ENCODE results near the gene ACR. TPM values are rescaled to one million over a fixed set of nuclear protein-coding genes. Genes with fewer than 3 reads are reported as not detected.

The ACR gene
- 0.52 TPM for total RNA-seq

DNA sequence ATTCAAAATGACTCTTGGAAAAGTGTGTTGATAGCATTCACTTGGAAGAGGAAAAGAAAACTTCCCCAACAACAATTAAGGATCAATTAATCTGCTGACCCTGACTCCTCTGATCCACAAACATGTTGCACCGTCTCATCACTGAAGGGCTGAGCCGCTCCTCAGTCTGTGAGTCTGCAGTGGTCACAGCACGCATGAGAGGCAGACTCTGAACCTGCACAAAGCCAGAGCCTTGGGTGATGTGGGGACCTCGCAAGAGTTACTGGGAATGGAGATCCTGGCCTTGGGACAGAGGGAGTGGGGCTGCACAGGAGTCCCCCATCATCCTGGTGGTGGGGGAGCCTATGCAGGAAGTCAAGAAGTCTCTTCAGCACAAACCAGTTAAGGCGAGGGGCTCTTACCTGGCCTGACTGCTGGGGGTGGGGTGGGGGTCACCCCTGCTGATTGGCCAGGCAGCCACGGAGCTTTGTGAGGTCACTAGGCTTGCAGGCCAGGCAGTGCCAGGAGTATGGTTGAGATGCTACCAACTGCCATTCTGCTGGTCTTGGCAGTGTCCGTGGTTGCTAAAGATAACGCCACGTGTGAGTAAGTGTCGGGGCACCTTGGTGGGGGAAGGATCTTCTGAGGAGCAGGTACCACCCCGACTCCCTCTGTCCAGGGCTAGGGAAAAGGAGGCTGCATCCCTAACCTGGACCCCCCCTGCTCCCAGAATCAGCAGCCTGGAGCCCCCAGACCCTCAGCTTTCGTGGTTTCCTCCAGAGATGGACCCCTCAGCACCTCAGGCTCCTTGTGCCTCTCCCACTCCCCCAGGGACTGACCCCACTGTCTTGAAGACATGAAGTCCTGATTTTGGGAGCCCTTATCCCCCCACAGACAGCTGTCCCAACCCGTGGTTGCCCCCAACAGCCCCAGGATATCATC, at the start of gene ACR:
Gene ACR, plus strand, starts transcription at position 477 of the 921 bp plus-strand sequence. Its CDS starts 32 bp downstream, at position 509.
- peaks cover 3 to 11% (median 7%) of the 10 kb centered on the region in 3 donors for H3K4me1 ChIP-seq (ENCODE audit: control insufficient read depth in 3 of 3, insufficient read depth in 3 of 3, low read length in 3 of 3)
- no peak within 1 kb of the TSS for H3K27ac ChIP-seq (ENCODE audit: low read depth, low read length)
- H3K36me3 ChIP-seq (ENCODE audit: control insufficient read depth in 3 of 3, insufficient read depth in 3 of 3, low read length in 3 of 3), result no peaks in the 10 kb centered on the region
- no peak within 1 kb of the TSS for H3K9ac ChIP-seq (ENCODE audit: low read depth in 1 of 3, low read length in 3 of 3)
- no peak within 1 kb of the TSS for H3K4me3 ChIP-seq (ENCODE audit: low read length in 3 of 3)
- H3K27me3 ChIP-seq (ENCODE audit: control insufficient read depth in 3 of 3, insufficient read depth in 3 of 3, low read length in 3 of 3), result peaks cover 3 to 28% (median 10%) of the 10 kb centered on the region in 3 donors
- H3K9me3 ChIP-seq (ENCODE audit: control insufficient read depth in 3 of 3, low read length in 3 of 3), result no peaks in the 10 kb centered on the region

- no peaks in the 10 kb centered on the region for H3K9me3 ChIP-seq (ENCODE audit: control insufficient read depth in 3 of 3, low read length in 3 of 3)
- H3K4me1 ChIP-seq (ENCODE audit: control insufficient read depth in 3 of 3, insufficient read depth in 3 of 3, low read length in 3 of 3), result peaks cover 5 to 8% (median 6%) of the 10 kb centered on the region in 3 donors
These were observed 49.6 kb upstream of the ACR start for GRCh38 chr22:50688448-50688847.

DNA sequence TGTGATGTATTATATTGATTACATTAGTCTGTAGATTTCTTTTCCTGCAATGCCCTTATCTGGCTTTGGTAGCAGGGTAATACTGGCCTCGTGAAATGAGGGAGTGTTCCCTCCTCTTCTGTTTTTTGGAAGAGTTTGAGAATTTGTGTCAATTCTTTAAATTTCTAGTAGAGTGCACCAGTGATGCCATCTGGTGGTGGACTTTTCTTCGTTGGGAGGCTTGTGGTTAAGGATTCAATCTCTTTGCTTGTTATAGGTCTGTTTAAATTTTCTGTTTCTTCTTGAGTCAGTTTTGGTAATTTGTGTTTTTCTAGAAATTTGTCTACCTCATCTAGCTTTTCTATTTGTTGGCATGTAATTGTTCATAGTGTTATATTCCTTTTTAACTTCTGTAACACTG, 46.5 kb upstream of the ACR start:
- H3K27ac ChIP-seq (ENCODE audit: low read depth, low read length), result no peak overlapping the region

More at GRCh38 chr22:50688448-50688847, 49.6 kb upstream of the ACR start:
- peaks cover 14 to 23% (median 21%) of the 10 kb centered on the region in 3 donors for H3K27me3 ChIP-seq (ENCODE audit: control insufficient read depth in 3 of 3, insufficient read depth in 3 of 3, low read length in 3 of 3)
- no peak overlapping the region for H3K4me3 ChIP-seq (ENCODE audit: low read length in 3 of 3)
- no peak overlapping the region for H3K27ac ChIP-seq (ENCODE audit: low read depth, low read length)
- peaks cover 0 to 2% (median 0%) of the 10 kb centered on the region in 3 donors for H3K36me3 ChIP-seq (ENCODE audit: control insufficient read depth in 3 of 3, insufficient read depth in 3 of 3, low read length in 3 of 3)
- no peak overlapping the region for H3K9ac ChIP-seq (ENCODE audit: low read depth in 1 of 3, low read length in 3 of 3)

DNA sequence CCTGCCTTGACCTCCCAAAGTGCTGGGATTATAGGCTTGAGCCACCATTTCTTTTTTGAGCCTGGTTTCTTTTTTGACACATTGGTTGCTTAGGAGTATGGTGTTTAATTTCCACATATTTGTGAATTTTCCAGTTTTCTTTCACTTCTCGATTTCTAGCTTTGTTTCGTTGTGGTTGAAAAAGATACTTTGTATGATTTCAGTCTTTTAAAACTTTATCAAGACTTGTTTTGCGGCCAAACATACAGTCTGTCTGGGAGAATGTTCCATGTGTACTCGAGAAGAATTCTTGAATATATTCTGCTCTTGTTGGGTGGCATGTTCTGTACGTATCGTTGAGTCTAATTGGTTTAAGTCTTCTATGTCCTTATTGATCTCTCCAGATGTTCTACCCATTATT, 44.5 kb upstream of the ACR start:
- Histone ChIP-seq H3K9ac (ENCODE audit: low read depth in 1 of 3, low read length in 3 of 3) (no peak overlapping the region), H3K27me3 (ENCODE audit: control insufficient read depth in 3 of 3, insufficient read depth in 3 of 3, low read length in 3 of 3) (peaks cover 0 to 16% (median 14%) of the 10 kb centered on the region in 3 donors), H3K4me3 (ENCODE audit: low read length in 3 of 3) (no peak overlapping the region), H3K4me1 (ENCODE audit: control insufficient read depth in 3 of 3, insufficient read depth in 3 of 3, low read length in 3 of 3) (peaks cover 7 to 28% (median 16%) of the 10 kb centered on the region in 3 donors), H3K36me3 (ENCODE audit: control insufficient read depth in 3 of 3, insufficient read depth in 3 of 3, low read length in 3 of 3) (peaks cover 0 to 3% (median 0%) of the 10 kb centered on the region in 3 donors), H3K9me3 (ENCODE audit: control insufficient read depth in 3 of 3, low read length in 3 of 3) (no peaks in the 10 kb centered on the region), H3K27ac (ENCODE audit: low read depth, low read length) (no peak overlapping the region)

More for the DNA sequence above, 46.5 kb upstream of the ACR start:
- H3K4me3 ChIP-seq (ENCODE audit: low read length in 3 of 3), result no peak overlapping the region
- H3K27me3 ChIP-seq (ENCODE audit: control insufficient read depth in 3 of 3, insufficient read depth in 3 of 3, low read length in 3 of 3), result peaks cover 0 to 20% (median 15%) of the 10 kb centered on the region in 3 donors
- H3K4me1 ChIP-seq (ENCODE audit: control insufficient read depth in 3 of 3, insufficient read depth in 3 of 3, low read length in 3 of 3), result peaks cover 0 to 18% (median 9%) of the 10 kb centered on the region in 3 donors
- H3K36me3 ChIP-seq (ENCODE audit: control insufficient read depth in 3 of 3, insufficient read depth in 3 of 3, low read length in 3 of 3), result peaks cover 0 to 5% (median 0%) of the 10 kb centered on the region in 3 donors
- H3K9ac ChIP-seq (ENCODE audit: low read depth in 1 of 3, low read length in 3 of 3), result no peak overlapping the region
- no peaks in the 10 kb centered on the region for H3K9me3 ChIP-seq (ENCODE audit: control insufficient read depth in 3 of 3, low read length in 3 of 3)

DNA sequence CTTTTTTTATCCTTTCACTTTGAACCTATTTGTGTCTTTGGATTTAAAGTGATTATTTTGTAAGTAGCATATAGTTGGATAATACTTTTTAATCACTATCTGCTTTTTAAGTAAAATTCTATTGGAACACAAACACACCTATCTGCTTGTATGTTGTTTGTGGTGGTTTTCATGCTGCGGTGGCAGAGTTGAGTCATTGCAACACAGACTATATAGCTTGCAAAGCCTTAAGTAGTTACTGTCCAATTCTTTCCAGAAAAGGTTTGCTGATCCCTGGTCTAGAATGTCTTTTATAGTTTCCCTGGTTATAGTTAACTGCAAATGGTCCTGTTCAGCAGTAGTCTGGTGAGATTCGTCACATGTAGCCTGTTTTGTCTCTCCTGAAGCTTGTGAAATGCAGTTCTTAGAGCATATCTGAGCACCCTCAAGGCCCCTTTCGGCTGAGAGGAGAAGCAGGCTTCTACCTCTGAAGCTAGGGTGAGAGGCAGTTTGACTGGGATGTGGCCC, 43.9 kb upstream of the ACR start:
- H3K4me3 ChIP-seq (ENCODE audit: low read length in 3 of 3), result no peak overlapping the region
- H3K27me3 ChIP-seq (ENCODE audit: control insufficient read depth in 3 of 3, insufficient read depth in 3 of 3, low read length in 3 of 3), result peaks cover 0 to 13% (median 12%) of the 10 kb centered on the region in 3 donors
- peaks cover 0 to 3% (median 0%) of the 10 kb centered on the region in 3 donors for H3K36me3 ChIP-seq (ENCODE audit: control insufficient read depth in 3 of 3, insufficient read depth in 3 of 3, low read length in 3 of 3)
- no peak overlapping the region for H3K9ac ChIP-seq (ENCODE audit: low read depth in 1 of 3, low read length in 3 of 3)
- H3K4me1 ChIP-seq (ENCODE audit: control insufficient read depth in 3 of 3, insufficient read depth in 3 of 3, low read length in 3 of 3), result peaks cover 10 to 32% (median 20%) of the 10 kb centered on the region in 3 donors
- no peak overlapping the region for H3K27ac ChIP-seq (ENCODE audit: low read depth, low read length)
- no peaks in the 10 kb centered on the region for H3K9me3 ChIP-seq (ENCODE audit: control insufficient read depth in 3 of 3, low read length in 3 of 3)

DNA sequence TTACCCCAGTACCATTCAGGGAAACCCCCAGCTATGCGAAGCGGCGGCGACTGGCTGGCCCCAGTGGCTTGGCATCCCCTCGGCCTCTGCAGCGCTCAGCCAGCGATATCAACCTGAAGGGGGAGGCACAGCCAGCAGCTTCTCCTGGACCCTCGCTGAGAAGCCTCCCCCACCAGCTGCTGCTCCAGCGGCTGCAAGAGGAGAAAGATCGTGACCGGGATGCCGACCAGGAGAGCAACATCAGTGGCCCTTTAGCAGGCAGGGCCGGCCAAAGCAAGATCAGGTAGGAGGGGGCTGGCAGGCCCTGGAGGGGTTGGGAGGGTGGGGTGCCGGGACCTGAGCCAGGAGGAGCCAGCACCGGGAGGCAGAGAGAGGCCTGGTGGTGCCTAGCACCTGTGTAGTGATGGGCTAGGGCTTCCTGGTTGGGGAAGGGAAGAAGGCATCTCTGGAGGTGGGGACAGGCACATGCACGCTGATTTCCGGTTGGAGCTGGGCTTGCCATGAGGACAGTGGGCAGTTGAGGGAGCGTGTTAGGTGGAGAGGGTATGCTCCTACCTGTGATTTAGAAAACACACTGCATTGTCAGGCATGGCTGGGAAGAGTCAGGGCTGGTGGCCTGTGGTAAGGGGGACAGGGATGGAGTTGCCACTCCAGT, 43.1 kb upstream of the ACR start:
- Histone ChIP-seq H3K4me1 (ENCODE audit: control insufficient read depth in 3 of 3, insufficient read depth in 3 of 3, low read length in 3 of 3) (peaks cover 13 to 36% (median 21%) of the 10 kb centered on the region in 3 donors), H3K4me3 (ENCODE audit: low read length in 3 of 3) (no peak overlapping the region), H3K9ac (ENCODE audit: low read depth in 1 of 3, low read length in 3 of 3) (no peak overlapping the region), H3K27ac (ENCODE audit: low read depth, low read length) (no peak overlapping the region), H3K9me3 (ENCODE audit: control insufficient read depth in 3 of 3, low read length in 3 of 3) (no peaks in the 10 kb centered on the region), H3K36me3 (ENCODE audit: control insufficient read depth in 3 of 3, insufficient read depth in 3 of 3, low read length in 3 of 3) (peaks cover 0 to 3% (median 0%) of the 10 kb centered on the region in 3 donors), H3K27me3 (ENCODE audit: control insufficient read depth in 3 of 3, insufficient read depth in 3 of 3, low read length in 3 of 3) (peaks cover 0 to 13% (median 12%) of the 10 kb centered on the region in 3 donors)

- H3K9me3 ChIP-seq (ENCODE audit: control insufficient read depth in 3 of 3, low read length in 3 of 3), result no peaks in the 10 kb centered on the region
- H3K4me1 ChIP-seq (ENCODE audit: control insufficient read depth in 3 of 3, insufficient read depth in 3 of 3, low read length in 3 of 3), result peaks cover 13 to 42% (median 21%) of the 10 kb centered on the region in 3 donors
- no peak overlapping the region for H3K9ac ChIP-seq (ENCODE audit: low read depth in 1 of 3, low read length in 3 of 3)
- H3K27me3 ChIP-seq (ENCODE audit: control insufficient read depth in 3 of 3, insufficient read depth in 3 of 3, low read length in 3 of 3), result peaks cover 0 to 13% (median 12%) of the 10 kb centered on the region in 3 donors
- no peak overlapping the region for H3K4me3 ChIP-seq (ENCODE audit: low read length in 3 of 3)
- H3K36me3 ChIP-seq (ENCODE audit: control insufficient read depth in 3 of 3, insufficient read depth in 3 of 3, low read length in 3 of 3), result peaks cover 0 to 3% (median 0%) of the 10 kb centered on the region in 3 donors
- H3K27ac ChIP-seq (ENCODE audit: low read depth, low read length), result no peak overlapping the region
These were observed 42.4 kb upstream of the ACR start for GRCh38 chr22:50695421-50696250.

DNA sequence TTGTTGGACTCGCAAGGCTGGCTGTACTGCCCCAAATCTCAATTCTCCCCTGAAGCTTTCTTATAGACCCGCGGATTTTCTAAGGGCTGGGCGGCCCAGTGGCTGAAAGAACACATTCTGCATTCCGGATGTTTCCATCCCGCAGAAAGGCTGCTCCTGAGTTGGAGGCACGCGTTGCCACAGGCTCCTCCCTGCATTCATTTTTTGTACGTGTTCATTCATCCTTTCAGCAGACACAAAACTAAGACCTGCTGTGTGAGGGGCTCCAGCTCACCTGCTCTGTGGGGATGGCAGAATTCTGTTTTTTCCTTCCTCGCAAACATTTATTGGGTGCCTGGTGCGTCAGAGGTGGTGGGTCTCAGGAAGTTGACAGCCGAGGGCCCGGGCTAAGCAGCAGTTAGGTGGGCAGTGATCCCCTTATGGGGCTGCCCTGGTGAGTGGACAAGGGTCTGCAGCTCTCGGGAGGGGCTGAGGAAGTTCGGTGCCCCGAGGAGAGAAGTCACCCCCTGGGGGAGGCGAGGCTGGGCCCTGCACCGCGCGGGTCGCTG, 41.7 kb upstream of the ACR start:
- peaks cover 0 to 13% (median 12%) of the 10 kb centered on the region in 3 donors for H3K27me3 ChIP-seq (ENCODE audit: control insufficient read depth in 3 of 3, insufficient read depth in 3 of 3, low read length in 3 of 3)
- peaks cover 0 to 3% (median 0%) of the 10 kb centered on the region in 3 donors for H3K36me3 ChIP-seq (ENCODE audit: control insufficient read depth in 3 of 3, insufficient read depth in 3 of 3, low read length in 3 of 3)
- H3K27ac ChIP-seq (ENCODE audit: low read depth, low read length), result no peak overlapping the region
- H3K4me3 ChIP-seq (ENCODE audit: low read length in 3 of 3), result no peak overlapping the region
- H3K9me3 ChIP-seq (ENCODE audit: control insufficient read depth in 3 of 3, low read length in 3 of 3), result no peaks in the 10 kb centered on the region
- H3K9ac ChIP-seq (ENCODE audit: low read depth in 1 of 3, low read length in 3 of 3), result no peak overlapping the region
- H3K4me1 ChIP-seq (ENCODE audit: control insufficient read depth in 3 of 3, insufficient read depth in 3 of 3, low read length in 3 of 3), result peaks cover 13 to 43% (median 21%) of the 10 kb centered on the region in 3 donors

Measured in skeletal muscle tissue (tissue), 4 donors.